ENCODE measurements around the gene AKNAD1.

AKNAD1 gene

GRCh38 chr1:108830119-108831008, 26.5 kb downstream of the AKNAD1 start:
- H3F3A ChIP-seq (ENCODE audit: low read depth): no peaks in the 10 kb centered on the region
- H4K20me1 ChIP-seq (ENCODE audit: insufficient read depth, low read length, poor library complexity, severe bottlenecking): no peaks in the 10 kb centered on the region
- H3K4me3 ChIP-seq (ENCODE audit: low read length, poor library complexity, severe bottlenecking): no peak overlapping the region
- no peaks in the 10 kb centered on the region for H3K9me3 ChIP-seq (ENCODE audit: insufficient read depth, low read depth, low read length)
- H3K9ac ChIP-seq (ENCODE audit: low read depth, low read length, poor library complexity, severe bottlenecking): no peak overlapping the region
- H3K9me2 ChIP-seq (replicated peaks; ENCODE audit: low read depth, low read length): no peaks in the 10 kb centered on the region
- H3K4me1 ChIP-seq (ENCODE audit: insufficient read depth, low read length, poor library complexity, severe bottlenecking): peaks cover 9% of the 10 kb centered on the region
- H2AFZ ChIP-seq (ENCODE audit: low read length): no peak overlapping the region
- no peaks in the 10 kb centered on the region for H3K36me3 ChIP-seq (ENCODE audit: insufficient read depth, low read length)
- no peak overlapping the region for H3K4me2 ChIP-seq (ENCODE audit: low read depth, low read length, poor library complexity, severe bottlenecking)
- no peak for TF ChIP-seq EZH2phosphoT487 (IDR thresholded peaks at IDR 0.05; ENCODE audit: borderline replicate concordance)
- TF ChIP-seq CTCF (conservative IDR thresholded peaks at IDR 0.05; ENCODE audit: low read length): no peak
- no peaks in the 10 kb centered on the region for H3K79me2 ChIP-seq (ENCODE audit: insufficient read depth, low read length)
- H3K27me3 ChIP-seq (ENCODE audit: insufficient read depth, low read length, poor library complexity, severe bottlenecking): no peaks in the 10 kb centered on the region

DNA sequence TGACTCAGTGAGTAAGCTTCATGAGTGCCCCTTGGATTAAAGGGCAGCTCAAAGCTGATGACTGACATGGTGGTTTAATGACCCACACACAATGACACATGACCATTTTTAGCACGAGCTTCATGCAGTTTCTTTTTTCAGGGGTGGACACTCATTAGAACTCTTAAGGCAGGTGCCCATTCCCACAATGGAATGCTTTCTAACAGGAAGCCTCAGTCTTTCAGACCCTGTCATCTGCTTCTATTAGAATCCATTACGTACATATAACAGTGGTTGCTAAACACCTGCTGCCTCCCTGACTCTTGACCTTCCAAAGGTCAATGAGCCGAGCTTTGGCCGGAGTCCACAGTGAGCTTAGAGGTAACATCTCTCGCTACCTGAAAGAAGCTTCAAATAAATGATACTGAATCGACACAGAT, 27.4 kb downstream of the AKNAD1 start:
- H4K20me1 ChIP-seq (ENCODE audit: insufficient read depth, low read length, poor library complexity, severe bottlenecking): no peaks in the 10 kb centered on the region
- no peaks in the 10 kb centered on the region for H3F3A ChIP-seq (ENCODE audit: low read depth)
- peaks cover 9% of the 10 kb centered on the region for H3K4me1 ChIP-seq (ENCODE audit: insufficient read depth, low read length, poor library complexity, severe bottlenecking)
- H3K9me2 ChIP-seq (replicated peaks; ENCODE audit: low read depth, low read length): no peaks in the 10 kb centered on the region
- H3K27me3 ChIP-seq (ENCODE audit: insufficient read depth, low read length, poor library complexity, severe bottlenecking): no peaks in the 10 kb centered on the region
- no peak overlapping the region for H2AFZ ChIP-seq (ENCODE audit: low read length)
- H3K36me3 ChIP-seq (ENCODE audit: insufficient read depth, low read length): no peaks in the 10 kb centered on the region
- TF ChIP-seq EZH2phosphoT487 (IDR thresholded peaks at IDR 0.05; ENCODE audit: borderline replicate concordance): no peak
- no peak for TF ChIP-seq CTCF (conservative IDR thresholded peaks at IDR 0.05; ENCODE audit: low read length)
- H3K4me2 ChIP-seq (ENCODE audit: low read depth, low read length, poor library complexity, severe bottlenecking): no peak overlapping the region
- no peaks in the 10 kb centered on the region for H3K79me2 ChIP-seq (ENCODE audit: insufficient read depth, low read length)
- no peaks in the 10 kb centered on the region for H3K9me3 ChIP-seq (ENCODE audit: insufficient read depth, low read depth, low read length)
- no peak overlapping the region for H3K4me3 ChIP-seq (ENCODE audit: low read length, poor library complexity, severe bottlenecking)
- no peak overlapping the region for H3K9ac ChIP-seq (ENCODE audit: low read depth, low read length, poor library complexity, severe bottlenecking)

GRCh38 chr1:108828074-108828961, 28.6 kb downstream of the AKNAD1 start:
- no peak overlapping the region for H3K4me2 ChIP-seq (ENCODE audit: low read depth, low read length, poor library complexity, severe bottlenecking)
- no peak overlapping the region for H3K9ac ChIP-seq (ENCODE audit: low read depth, low read length, poor library complexity, severe bottlenecking)
- peak overlapping the region; percentile 74 for H2AFZ ChIP-seq (ENCODE audit: low read length)
- no peaks in the 10 kb centered on the region for H3K27me3 ChIP-seq (ENCODE audit: insufficient read depth, low read length, poor library complexity, severe bottlenecking)
- no peaks in the 10 kb centered on the region for H3F3A ChIP-seq (ENCODE audit: low read depth)
- H3K4me3 ChIP-seq (ENCODE audit: low read length, poor library complexity, severe bottlenecking): no peak overlapping the region
- H3K9me3 ChIP-seq (ENCODE audit: insufficient read depth, low read depth, low read length): no peaks in the 10 kb centered on the region
- no peaks in the 10 kb centered on the region for H3K9me2 ChIP-seq (replicated peaks; ENCODE audit: low read depth, low read length)
- no peaks in the 10 kb centered on the region for H4K20me1 ChIP-seq (ENCODE audit: insufficient read depth, low read length, poor library complexity, severe bottlenecking)
- H3K79me2 ChIP-seq (ENCODE audit: insufficient read depth, low read length): no peaks in the 10 kb centered on the region
- TF ChIP-seq CTCF (conservative IDR thresholded peaks at IDR 0.05; ENCODE audit: low read length) (peak; percentile 88), EZH2phosphoT487 (IDR thresholded peaks at IDR 0.05; ENCODE audit: borderline replicate concordance) (no peak)
- H3K36me3 ChIP-seq (ENCODE audit: insufficient read depth, low read length): no peaks in the 10 kb centered on the region
- H3K4me1 ChIP-seq (ENCODE audit: insufficient read depth, low read length, poor library complexity, severe bottlenecking): peaks cover 9% of the 10 kb centered on the region
